GM10847 (cell line): ENCODE measurements around the gene ANKRD60.

Experiments
- POLR2A ChIP-seq: IDR thresholded peaks from 2 replicates; pipeline ENCODE4 v1.6.1; 2011; ENCODE audit not compliant: insufficient read length; ENCODE audit errors: extremely low read depth

The ANKRD60 gene

DNA sequence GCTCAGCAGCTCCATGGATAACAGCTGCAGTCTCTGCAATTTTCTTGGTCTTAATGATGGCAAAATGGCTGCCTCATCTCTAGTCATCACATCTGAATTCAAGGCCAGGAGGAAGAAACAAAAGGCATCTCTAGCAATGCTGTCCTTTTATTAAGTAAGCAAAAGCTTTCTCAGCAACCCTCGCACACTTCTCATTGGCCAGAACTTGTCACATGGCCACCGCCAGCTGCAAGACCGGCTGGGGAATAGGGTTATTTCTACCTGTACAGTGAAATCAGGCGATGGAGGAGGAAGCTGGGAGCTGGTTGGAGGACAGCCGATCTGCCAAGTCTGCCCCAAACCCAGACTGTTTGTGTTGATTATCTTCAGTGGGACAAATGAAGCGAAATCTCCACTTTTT lies 33.4 kb downstream of the ANKRD60 start:
- no peak for TF ChIP-seq POLR2A

DNA sequence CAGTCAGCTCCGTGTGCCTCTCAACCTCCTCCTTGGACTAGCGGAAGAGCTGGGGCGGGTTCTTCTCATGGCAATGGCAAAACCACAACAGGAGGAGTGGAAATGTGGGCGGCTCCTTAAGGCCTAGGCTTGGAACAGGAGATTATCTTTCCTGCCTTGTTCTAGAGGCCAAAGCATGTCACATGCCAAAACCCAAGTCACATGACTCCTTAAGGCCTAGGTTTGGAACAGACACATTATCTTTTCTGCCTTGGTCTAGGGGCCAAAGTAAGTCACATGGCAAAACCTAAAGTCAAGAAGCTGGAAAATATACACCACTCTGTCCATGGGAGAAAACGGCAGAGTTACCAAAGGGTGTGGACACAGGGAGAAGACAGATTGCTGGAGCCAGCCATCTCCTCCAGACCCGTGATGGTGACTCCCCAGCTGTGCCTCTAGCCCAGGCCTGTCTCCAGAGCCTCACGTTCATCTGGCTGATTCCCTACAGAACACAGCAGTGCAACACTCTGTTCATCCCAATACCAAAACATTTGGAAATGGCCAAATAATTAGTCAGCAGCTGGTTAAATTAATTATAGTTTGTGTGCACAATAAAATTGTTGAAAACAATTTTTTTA lies 34.2 kb downstream of the ANKRD60 start:
- TF ChIP-seq POLR2A: no peak

DNA sequence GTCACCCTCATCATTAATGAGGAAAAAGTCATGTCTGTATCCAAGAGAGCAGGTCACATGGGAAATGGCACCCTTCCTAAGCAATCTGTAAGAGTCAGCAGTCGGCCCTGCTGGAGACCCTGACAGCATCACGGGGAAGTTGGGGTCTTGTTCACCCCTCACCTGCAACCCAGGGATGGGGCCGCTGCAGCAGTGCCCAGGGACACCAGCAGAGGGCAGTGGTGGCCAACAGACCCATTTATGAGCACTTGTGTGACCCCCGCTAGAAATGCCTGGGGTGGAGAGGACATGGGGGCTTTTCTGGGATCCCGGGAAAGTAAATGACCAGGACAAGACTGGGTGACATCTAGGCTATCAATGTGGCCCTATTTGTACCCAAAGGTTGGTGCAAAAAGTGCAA lies 35.9 kb downstream of the ANKRD60 start:
- TF ChIP-seq POLR2A: no peak

- no peak for TF ChIP-seq POLR2A
Measured at GRCh38 chr20:58192065-58192464, 36.4 kb downstream of the ANKRD60 start.

- TF ChIP-seq POLR2A: no peak
Measured at GRCh38 chr20:58188527-58188926, 39.9 kb downstream of the ANKRD60 start.

- no peak for TF ChIP-seq POLR2A
Measured at GRCh38 chr20:58184984-58185383, 43.5 kb downstream of the ANKRD60 start.

DNA sequence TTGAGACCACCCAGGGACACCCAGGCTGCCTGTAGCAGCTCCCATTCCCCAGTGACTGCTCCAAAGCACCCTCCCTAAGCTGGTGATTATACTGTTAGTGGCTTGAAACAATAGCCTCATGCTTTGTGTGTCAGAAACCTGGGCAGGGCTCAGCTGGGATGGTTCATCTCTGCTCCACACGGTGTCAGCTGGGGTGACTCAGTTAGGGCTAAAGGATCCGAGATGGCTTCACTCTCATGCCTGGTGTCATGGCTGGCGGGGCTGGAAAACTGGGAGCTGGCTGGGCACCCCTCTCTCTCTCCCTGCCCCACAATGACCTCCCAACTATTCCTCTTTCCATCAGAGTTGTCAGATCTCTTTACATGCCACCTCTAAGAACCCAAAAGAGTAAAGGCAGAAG lies 44.4 kb downstream of the ANKRD60 start:
- no peak for TF ChIP-seq POLR2A

GRCh38 chr20:58182521-58183140 lies 45.8 kb downstream of the ANKRD60 start:
- no peak for TF ChIP-seq POLR2A

DNA sequence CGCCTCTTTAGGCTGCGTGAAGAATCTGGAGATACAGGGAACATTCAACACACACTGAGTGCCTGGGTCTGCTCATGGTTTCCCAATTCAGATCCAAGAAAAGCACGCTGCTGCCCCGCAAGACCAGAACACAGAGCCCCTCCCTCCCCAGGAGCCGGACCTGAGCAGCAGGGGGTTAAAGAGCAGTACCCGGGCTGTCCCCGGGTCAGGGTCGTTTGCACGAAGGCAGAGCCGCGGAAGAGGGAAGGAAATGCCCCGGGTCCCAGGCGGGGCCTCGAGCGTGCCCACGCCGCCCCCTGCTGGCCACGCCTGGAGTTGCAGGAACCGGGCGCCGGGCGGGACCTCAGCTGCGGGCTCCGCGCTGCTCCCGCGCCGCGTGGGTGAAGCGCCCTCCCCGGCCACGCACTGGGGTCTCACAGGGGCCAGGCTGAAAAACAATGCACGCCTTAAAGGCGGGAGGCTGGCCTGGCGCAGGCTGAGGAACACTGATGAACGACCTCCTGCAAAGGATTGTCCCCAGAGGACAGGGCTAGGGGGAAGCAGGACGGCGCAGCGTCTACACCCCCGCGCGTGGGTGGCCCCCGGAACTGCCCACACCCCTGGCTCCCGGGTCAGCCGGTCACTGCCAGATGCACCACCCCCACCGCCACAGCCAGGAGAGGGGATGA lies 48.9 kb downstream of the ANKRD60 start:
- TF ChIP-seq POLR2A: no peak

DNA sequence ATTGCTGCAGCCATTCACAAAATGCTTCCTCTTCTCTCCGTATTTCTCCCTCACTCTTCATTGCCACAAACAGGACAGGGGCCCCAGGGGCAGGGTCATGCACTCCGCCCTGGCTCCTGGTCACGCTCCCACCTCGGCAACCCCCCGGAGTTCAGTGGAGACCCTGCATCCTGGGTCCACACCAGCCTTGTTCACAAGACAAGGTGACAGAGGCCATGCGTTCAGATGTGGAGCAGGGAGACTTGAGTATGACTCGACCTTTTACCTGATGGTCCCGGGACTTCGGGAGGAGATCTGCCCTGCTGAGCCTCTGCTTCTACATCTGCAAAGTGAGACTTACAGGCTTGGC lies 49.4 kb downstream of the ANKRD60 start:
- no peak for TF ChIP-seq POLR2A

- no peak for TF ChIP-seq POLR2A
Measured at GRCh38 chr20:58177799-58178198, 50.7 kb downstream of the ANKRD60 start.

DNA sequence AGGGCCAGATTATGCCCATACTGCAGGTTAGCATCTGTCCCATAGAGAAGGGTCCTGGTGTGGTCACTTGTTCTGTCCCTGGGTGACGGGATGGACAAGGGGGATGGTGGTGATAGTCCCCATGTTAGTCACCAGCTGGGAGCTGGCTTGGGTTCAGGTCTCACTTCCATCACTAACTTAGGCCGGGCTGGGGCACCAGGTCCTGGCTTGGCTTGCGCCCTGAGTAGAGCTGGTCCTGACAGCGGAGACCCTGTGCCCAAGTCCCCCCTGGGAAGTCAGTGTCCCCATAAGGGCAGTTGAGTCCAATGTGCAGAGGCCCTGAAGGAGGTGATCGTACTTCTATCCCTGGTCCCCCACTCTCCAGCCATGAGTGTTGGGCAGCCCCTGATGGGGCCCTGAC lies 52.6 kb downstream of the ANKRD60 start:
- TF ChIP-seq POLR2A: no peak

DNA sequence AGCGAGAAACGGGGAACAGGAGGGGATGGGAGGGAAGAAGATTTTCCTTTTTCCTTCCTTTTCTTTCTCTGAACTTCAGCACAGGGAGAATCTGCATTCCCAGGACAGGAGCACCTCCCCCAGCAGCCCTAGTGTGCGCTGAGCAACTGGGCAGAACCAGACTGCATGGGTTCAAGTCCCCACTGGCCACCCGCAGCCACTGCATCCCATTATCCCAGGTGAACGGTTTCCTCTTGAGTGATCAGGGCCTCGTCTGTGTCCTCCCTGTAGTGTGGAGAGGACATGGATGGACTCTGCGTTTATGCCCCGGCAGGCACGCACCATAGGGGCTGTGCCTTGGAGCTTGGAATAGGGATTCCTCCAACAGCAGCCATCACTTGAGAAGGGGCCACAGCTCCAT lies 53.0 kb downstream of the ANKRD60 start:
- no peak for TF ChIP-seq POLR2A

DNA sequence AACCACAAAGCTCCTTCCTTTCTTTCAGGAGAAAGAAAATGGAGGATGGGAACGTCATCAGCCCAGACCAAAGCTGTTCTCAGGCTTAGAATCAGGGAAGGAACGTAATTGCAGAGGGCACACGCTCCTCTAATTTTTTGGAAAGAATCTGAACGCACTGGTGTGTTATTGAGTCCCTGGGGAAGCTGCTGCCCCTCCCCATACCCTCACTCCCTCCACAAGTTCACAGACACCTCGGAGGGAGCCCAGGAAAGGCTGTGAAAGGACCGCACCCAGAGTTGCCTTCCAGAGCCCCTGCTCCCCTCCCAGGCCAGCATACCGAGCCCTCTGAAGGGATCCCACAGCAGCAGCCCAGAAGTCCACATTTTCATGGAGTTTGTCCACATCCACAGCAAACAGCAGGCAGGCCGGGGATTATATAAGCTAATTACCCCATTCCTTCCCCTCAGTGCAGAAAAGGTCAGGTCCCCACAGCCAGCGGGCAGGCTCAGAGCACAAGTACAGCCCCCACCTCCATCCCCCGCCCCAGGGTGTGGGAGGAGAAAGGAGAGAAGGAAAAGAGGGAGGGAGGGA lies 53.7 kb downstream of the ANKRD60 start:
- no peak for TF ChIP-seq POLR2A

- TF ChIP-seq POLR2A: no peak
Measured at GRCh38 chr20:58173930-58174707, 54.3 kb downstream of the ANKRD60 start.

GRCh38 chr20:58173091-58173490 lies 55.4 kb downstream of the ANKRD60 start:
- TF ChIP-seq POLR2A: no peak
